Loucy (cell line): Measurements from ENCODE around the gene PEX11B.
A peak's percentile ranks its signal among the peaks of the same experiment; 100 is the strongest.

Experiments
- H2AFZ ChIP-seq: fragments of 200-600 bp; sonication (generic); 2 replicates; pipeline ENCODE4 v1.6.0; 2016; ENCODE audit warnings: antibody characterized with exemption, mild to moderate bottlenecking, low read length, moderate library complexity
- H3F3A ChIP-seq: fragments of 200-600 bp; 2 replicates; pipeline ENCODE4 v1.6.0; 2016; ENCODE audit warnings: antibody characterized with exemption, low read depth, mild to moderate bottlenecking
- H3K27me3 ChIP-seq: fragments of 200-600 bp; sonication (generic); 2 replicates; pipeline ENCODE4 v1.6.1; 2014; ENCODE audit warnings: low read length, mild to moderate bottlenecking; ENCODE audit not compliant: insufficient read depth, poor library complexity, severe bottlenecking
- H3K36me3 ChIP-seq: fragments of 200-600 bp; sonication (generic); 2 replicates; pipeline ENCODE4 v1.6.1; 2016; ENCODE audit warnings: low read length; ENCODE audit not compliant: insufficient read depth
- H3K4me1 ChIP-seq: fragments of 200-600 bp; sonication (generic); 2 replicates; pipeline ENCODE4 v1.5.1; 2014; ENCODE audit warnings: low read length, mild to moderate bottlenecking; ENCODE audit not compliant: insufficient read depth, poor library complexity, severe bottlenecking
- H3K4me2 ChIP-seq: fragments of 200-600 bp; sonication (generic); 2 replicates; pipeline ENCODE4 v1.6.0; 2014; ENCODE audit warnings: antibody characterized with exemption, low read length, low read depth, mild to moderate bottlenecking; ENCODE audit not compliant: poor library complexity, severe bottlenecking
- H3K4me3 ChIP-seq: fragments of 200-600 bp; sonication (generic); 2 replicates; pipeline ENCODE4 v1.5.1; 2014; ENCODE audit warnings: low read length, mild to moderate bottlenecking, mixed read lengths; ENCODE audit not compliant: poor library complexity, severe bottlenecking
- H3K79me2 ChIP-seq: fragments of 200-600 bp; sonication (generic); 2 replicates; pipeline ENCODE4 v1.6.1; 2014; ENCODE audit warnings: low read length; ENCODE audit not compliant: insufficient read depth
- H3K9ac ChIP-seq: fragments of 200-600 bp; sonication (generic); 2 replicates; pipeline ENCODE4 v1.6.0; 2014; ENCODE audit warnings: mild to moderate bottlenecking, low read depth, low read length, moderate library complexity; ENCODE audit not compliant: poor library complexity, severe bottlenecking
- H3K9me2 ChIP-seq: fragments of 200-600 bp; sonication (generic); replicated peaks from 2 replicates; pipeline ENCODE4 v1.6.1; 2016; ENCODE audit warnings: low read depth, low read length, mixed read lengths
- H3K9me3 ChIP-seq: fragments of 200-600 bp; sonication (generic); 2 replicates; pipeline ENCODE4 v1.6.1; 2014; ENCODE audit warnings: mild to moderate bottlenecking, antibody characterized with exemption, low read length, low read depth; ENCODE audit not compliant: insufficient read depth
- H4K20me1 ChIP-seq: fragments of 200-600 bp; sonication (generic); 2 replicates; pipeline ENCODE4 v1.6.0; 2014; ENCODE audit warnings: antibody characterized with exemption, low read length, mild to moderate bottlenecking; ENCODE audit not compliant: insufficient read depth, poor library complexity, severe bottlenecking
- EZH2phosphoT487 ChIP-seq: fragments of 200-600 bp; IDR thresholded peaks from 2 replicates; pipeline ENCODE4 v1.6.1; 2018; ENCODE audit warnings: antibody characterized with exemption, mild to moderate bottlenecking, moderate library complexity, borderline replicate concordance
- TF ChIP-seq, protein P1 (sequence below): fragments of 200-600 bp; sonication (generic); conservative IDR thresholded peaks from 2 replicates; pipeline ENCODE4 v1.5.1; 2014; ENCODE audit warnings: mild to moderate bottlenecking, antibody characterized with exemption, low read length

The PEX11B gene

DNA sequence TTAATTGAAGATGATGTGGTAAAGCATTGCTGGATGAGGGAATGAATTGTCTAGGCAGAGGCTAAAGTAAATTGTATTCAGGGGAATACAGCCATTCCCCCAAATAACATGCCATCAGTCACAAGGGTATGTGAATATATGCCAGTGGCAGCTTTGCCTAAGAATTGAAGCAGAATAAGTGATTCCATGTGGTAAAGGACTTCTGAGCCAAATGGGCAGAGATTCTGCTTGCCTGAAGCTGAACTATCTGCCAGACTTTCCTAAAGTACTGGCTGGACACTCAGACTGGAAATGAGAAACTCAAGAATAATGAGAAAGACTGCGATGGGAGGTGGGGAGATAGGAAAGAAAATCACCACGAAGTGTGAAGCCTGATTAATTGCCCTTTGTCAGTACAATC lies 36.9 kb upstream of the PEX11B start:
- H3K27me3 ChIP-seq = no peaks in the 10 kb centered on the region
- peaks cover 78% of the 10 kb centered on the region for H3K79me2 ChIP-seq
- H3K9ac ChIP-seq = peak overlapping the region; percentile 79
- H3K4me2 ChIP-seq = peak overlapping the region; percentile 91
- no peaks in the 10 kb centered on the region for H3K36me3 ChIP-seq
- peaks cover 77% of the 10 kb centered on the region for H3K4me1 ChIP-seq
- H3K9me2 ChIP-seq = no peaks in the 10 kb centered on the region
- peak overlapping the region; percentile 79 for H3K4me3 ChIP-seq
- H3K9me3 ChIP-seq = no peaks in the 10 kb centered on the region
- no peak overlapping the region for H2AFZ ChIP-seq
- no peak for TF ChIP-seq EZH2phosphoT487
- TF ChIP-seq, protein P1, sequence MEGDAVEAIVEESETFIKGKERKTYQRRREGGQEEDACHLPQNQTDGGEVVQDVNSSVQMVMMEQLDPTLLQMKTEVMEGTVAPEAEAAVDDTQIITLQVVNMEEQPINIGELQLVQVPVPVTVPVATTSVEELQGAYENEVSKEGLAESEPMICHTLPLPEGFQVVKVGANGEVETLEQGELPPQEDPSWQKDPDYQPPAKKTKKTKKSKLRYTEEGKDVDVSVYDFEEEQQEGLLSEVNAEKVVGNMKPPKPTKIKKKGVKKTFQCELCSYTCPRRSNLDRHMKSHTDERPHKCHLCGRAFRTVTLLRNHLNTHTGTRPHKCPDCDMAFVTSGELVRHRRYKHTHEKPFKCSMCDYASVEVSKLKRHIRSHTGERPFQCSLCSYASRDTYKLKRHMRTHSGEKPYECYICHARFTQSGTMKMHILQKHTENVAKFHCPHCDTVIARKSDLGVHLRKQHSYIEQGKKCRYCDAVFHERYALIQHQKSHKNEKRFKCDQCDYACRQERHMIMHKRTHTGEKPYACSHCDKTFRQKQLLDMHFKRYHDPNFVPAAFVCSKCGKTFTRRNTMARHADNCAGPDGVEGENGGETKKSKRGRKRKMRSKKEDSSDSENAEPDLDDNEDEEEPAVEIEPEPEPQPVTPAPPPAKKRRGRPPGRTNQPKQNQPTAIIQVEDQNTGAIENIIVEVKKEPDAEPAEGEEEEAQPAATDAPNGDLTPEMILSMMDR = no peak
- no peaks in the 10 kb centered on the region for H3F3A ChIP-seq
- peaks cover 21% of the 10 kb centered on the region for H4K20me1 ChIP-seq

DNA sequence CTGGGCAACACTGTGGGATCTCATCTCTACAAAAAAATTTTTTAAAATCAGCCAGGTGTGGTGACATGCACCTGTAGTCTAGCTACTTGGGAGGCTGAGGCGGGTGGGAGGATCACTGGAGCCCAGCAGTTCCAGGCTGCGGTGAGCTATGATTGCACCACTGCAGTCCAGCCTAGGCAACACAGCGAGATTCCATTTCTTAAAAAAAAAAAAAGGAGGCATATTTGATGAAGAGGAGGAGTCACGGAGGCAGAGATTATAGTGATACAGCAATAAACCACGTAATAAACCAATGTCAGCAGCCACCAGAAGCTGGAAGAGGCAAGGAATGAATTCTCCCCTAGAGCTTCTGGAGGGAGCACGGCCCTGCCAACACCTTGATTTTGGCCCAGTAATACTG lies 35.3 kb upstream of the PEX11B start:
- Histone ChIP-seq H3F3A (no peaks in the 10 kb centered on the region), H2AFZ (no peak overlapping the region), H3K27me3 (no peaks in the 10 kb centered on the region), H3K79me2 (peaks cover 79% of the 10 kb centered on the region), H3K4me1 (peaks cover 70% of the 10 kb centered on the region), H3K4me3 (peak overlapping the region; percentile 79), H3K9ac (peak overlapping the region; percentile 79), H3K9me2 (no peaks in the 10 kb centered on the region), H3K9me3 (no peaks in the 10 kb centered on the region), H4K20me1 (peaks cover 21% of the 10 kb centered on the region), H3K36me3 (no peaks in the 10 kb centered on the region), H3K4me2 (peak overlapping the region; percentile 91)
- no peak for TF ChIP-seq EZH2phosphoT487
- TF ChIP-seq, protein P1 = no peak

DNA sequence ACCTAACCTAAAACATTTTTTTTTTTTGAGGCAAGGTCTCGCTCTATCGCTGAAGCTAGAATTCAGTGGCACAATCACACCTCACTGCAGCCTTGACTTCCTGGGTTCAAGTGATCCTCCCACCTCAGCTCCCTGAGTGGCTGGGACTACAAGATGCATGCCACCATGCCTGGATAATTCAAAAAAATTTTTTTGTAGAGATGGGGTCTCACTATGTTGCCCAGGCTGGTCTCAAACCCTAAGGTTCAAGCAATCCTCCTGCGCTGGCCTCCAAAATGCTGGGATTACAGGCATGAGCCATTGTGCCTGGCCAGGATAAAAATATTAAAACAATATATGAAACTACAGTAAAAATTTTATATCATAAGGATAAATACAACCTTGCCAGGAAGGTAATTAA lies 34.4 kb upstream of the PEX11B start:
- Histone ChIP-seq H3K4me2 (peak overlapping the region; percentile 91), H3K9ac (no peak overlapping the region), H3K79me2 (peaks cover 86% of the 10 kb centered on the region), H3K27me3 (no peaks in the 10 kb centered on the region), H3K9me2 (no peaks in the 10 kb centered on the region), H3F3A (no peaks in the 10 kb centered on the region), H3K4me1 (peaks cover 65% of the 10 kb centered on the region), H2AFZ (no peak overlapping the region), H3K36me3 (no peaks in the 10 kb centered on the region), H3K4me3 (no peak overlapping the region), H3K9me3 (no peaks in the 10 kb centered on the region), H4K20me1 (peaks cover 21% of the 10 kb centered on the region)
- no peak for TF ChIP-seq EZH2phosphoT487
- TF ChIP-seq, protein P1 = no peak
